Measurements from ENCODE around the gene ABCC3.

ABCC3 gene

GRCh38 chr17:50598487-50598886 is 36.2 kb upstream of the ABCC3 start:
- TF ChIP-seq, protein P1, sequence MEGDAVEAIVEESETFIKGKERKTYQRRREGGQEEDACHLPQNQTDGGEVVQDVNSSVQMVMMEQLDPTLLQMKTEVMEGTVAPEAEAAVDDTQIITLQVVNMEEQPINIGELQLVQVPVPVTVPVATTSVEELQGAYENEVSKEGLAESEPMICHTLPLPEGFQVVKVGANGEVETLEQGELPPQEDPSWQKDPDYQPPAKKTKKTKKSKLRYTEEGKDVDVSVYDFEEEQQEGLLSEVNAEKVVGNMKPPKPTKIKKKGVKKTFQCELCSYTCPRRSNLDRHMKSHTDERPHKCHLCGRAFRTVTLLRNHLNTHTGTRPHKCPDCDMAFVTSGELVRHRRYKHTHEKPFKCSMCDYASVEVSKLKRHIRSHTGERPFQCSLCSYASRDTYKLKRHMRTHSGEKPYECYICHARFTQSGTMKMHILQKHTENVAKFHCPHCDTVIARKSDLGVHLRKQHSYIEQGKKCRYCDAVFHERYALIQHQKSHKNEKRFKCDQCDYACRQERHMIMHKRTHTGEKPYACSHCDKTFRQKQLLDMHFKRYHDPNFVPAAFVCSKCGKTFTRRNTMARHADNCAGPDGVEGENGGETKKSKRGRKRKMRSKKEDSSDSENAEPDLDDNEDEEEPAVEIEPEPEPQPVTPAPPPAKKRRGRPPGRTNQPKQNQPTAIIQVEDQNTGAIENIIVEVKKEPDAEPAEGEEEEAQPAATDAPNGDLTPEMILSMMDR (IDR thresholded peaks at IDR 0.05; ENCODE audit: control insufficient read depth, extremely low read depth, insufficient read depth): no peak
- no peak for DNase-seq (ENCODE audit: low read depth)

DNA sequence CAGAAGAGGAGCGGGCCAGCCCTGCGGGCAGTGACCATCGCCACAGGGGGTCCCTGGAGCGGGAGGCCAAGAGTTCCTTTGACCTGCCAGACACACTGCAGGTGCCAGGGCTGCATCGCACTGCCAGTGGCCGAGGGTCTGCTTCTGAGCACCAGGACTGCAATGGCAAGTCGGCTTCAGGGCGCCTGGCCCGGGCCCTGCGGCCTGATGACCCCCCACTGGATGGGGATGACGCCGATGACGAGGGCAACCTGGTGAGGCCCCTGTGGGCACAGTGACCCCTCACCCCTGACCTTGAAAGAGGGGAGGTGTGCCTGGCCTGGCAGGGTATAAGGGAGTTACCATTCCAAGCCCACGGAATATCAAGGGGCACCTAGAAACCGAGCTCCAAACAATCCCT is 35.1 kb upstream of the ABCC3 start:
- TF ChIP-seq, protein P1 (IDR thresholded peaks at IDR 0.05; ENCODE audit: control insufficient read depth, extremely low read depth, insufficient read depth): no peak
- H3K4me3 ChIP-seq (ENCODE audit: low read depth, low read length): no peak overlapping the region

More at GRCh38 chr17:50598487-50598886, 36.2 kb upstream of the ABCC3 start:
- H3K4me3 ChIP-seq (ENCODE audit: low read depth, low read length): no peak overlapping the region

GRCh38 chr17:50601823-50602375 is 32.8 kb upstream of the ABCC3 start:
- TF ChIP-seq, protein P1 (IDR thresholded peaks at IDR 0.05; ENCODE audit: control insufficient read depth, extremely low read depth, insufficient read depth): no peak
- DNase-seq (ENCODE audit: low read depth): no peak
- H3K4me3 ChIP-seq (ENCODE audit: low read depth, low read length): no peak overlapping the region

More for the DNA sequence above, 35.1 kb upstream of the ABCC3 start:
- no peak for DNase-seq (ENCODE audit: low read depth)

DNA sequence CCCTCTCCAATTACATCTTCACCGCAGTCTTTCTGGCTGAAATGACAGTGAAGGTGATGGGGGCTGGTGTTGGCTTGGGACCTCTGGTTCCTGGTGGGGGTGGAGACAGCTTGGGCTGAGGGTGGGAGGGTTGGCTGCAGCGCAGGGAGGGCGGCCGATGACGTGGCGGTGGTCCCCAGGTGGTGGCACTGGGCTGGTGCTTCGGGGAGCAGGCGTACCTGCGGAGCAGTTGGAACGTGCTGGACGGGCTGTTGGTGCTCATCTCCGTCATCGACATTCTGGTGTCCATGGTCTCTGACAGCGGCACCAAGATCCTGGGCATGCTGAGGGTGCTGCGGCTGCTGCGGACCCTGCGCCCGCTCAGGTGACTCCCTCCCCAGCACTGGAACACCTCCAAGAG is 31.8 kb upstream of the ABCC3 start:
- no peak overlapping the region for H3K4me3 ChIP-seq (ENCODE audit: low read depth, low read length)
- TF ChIP-seq, protein P1 (IDR thresholded peaks at IDR 0.05; ENCODE audit: control insufficient read depth, extremely low read depth, insufficient read depth): no peak
- no peak for DNase-seq (ENCODE audit: low read depth)

DNA sequence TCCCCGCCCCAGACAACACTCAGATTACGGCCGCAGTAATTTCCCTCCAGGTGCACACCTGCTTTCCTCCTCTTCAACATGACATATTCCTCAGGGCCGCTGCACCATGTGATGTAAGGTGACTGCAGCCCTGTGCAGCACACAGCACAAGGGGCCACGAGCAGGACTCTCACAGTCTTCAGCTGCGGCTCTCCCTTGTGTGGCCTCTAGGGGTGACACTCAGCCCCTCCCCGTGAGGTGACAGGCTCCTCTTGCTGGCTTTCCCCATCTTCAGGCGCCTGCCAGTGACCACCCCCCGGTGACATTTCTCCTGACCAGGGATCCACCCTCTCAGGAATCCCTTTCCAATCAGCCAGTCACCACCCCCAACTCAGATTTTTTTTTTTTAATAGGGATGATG is 31.3 kb upstream of the ABCC3 start:
- H3K4me3 ChIP-seq (ENCODE audit: low read depth, low read length): no peak overlapping the region
- TF ChIP-seq, protein P1 (IDR thresholded peaks at IDR 0.05; ENCODE audit: control insufficient read depth, extremely low read depth, insufficient read depth): no peak
- no peak for DNase-seq (ENCODE audit: low read depth)

- no peak overlapping the region for H3K4me3 ChIP-seq (ENCODE audit: low read depth, low read length)
- DNase-seq (ENCODE audit: low read depth): no peak
- TF ChIP-seq, protein P1 (IDR thresholded peaks at IDR 0.05; ENCODE audit: control insufficient read depth, extremely low read depth, insufficient read depth): no peak
These were observed 30.2 kb upstream of the ABCC3 start for GRCh38 chr17:50604513-50604912.

GRCh38 chr17:50605429-50605828 is 29.3 kb upstream of the ABCC3 start:
- TF ChIP-seq, protein P1 (IDR thresholded peaks at IDR 0.05; ENCODE audit: control insufficient read depth, extremely low read depth, insufficient read depth): no peak
- no peak overlapping the region for H3K4me3 ChIP-seq (ENCODE audit: low read depth, low read length)
- DNase-seq (ENCODE audit: low read depth): no peak

Data from LNCaP clone FGC (cell line).